Spleen (tissue), 11 donors: ENCODE measurements around the gene PAPOLG. TPM values are rescaled to one million over a fixed set of nuclear protein-coding genes. Genes with fewer than 3 reads are reported as not detected.
A peak's percentile ranks its signal among the peaks of the same experiment; 100 is the strongest.

Experiments used
- DNase-seq: peaks from one replicate; pipeline ENCODE4 v3.0.0-alpha.2; 2020
- H3K27ac ChIP-seq, 8 donors: fragments of 200-600 bp; sonication (generic) in 7 of 8; 1 replicate in 4 of 8; 2 replicates in 4 of 8; pipeline versions ENCODE4 v1.5.0 to v1.8.0; 2016 to 2021; ENCODE audit warnings: inconsistent platforms in 4 of 8, mild to moderate bottlenecking in 4 of 8, moderate library complexity in 1 of 8
- H3K27me3 ChIP-seq, 7 donors: fragments of 200-600 bp; sonication (generic) in 6 of 7; replicated peaks in 1 of 7; 1 replicate in 4 of 7; 2 replicates in 3 of 7; pipeline versions ENCODE4 v1.5.0 to v1.8.0; 2016 to 2021; ENCODE audit warnings: inconsistent platforms in 3 of 7, mild to moderate bottlenecking in 1 of 7
- H3K36me3 ChIP-seq, 6 donors: fragments of 200-600 bp; sonication (generic) in 5 of 6; 1 replicate in 4 of 6; 2 replicates in 2 of 6; pipeline versions ENCODE4 v1.5.0 to v1.8.0; 2016 to 2021; ENCODE audit warnings: inconsistent platforms in 2 of 6
- H3K4me1 ChIP-seq, 6 donors: fragments of 200-600 bp; sonication (generic) in 5 of 6; 1 replicate in 3 of 6; 2 replicates in 3 of 6; pipeline versions ENCODE4 v1.5.0 to v1.8.0; 2016 to 2021; ENCODE audit warnings: inconsistent platforms in 3 of 6
- H3K4me3 ChIP-seq, 8 donors: fragments of 200-600 bp; sonication (generic) in 7 of 8; 1 replicate in 4 of 8; 2 replicates in 4 of 8; pipeline versions ENCODE4 v1.5.0 to v1.8.0; 2016 to 2021; ENCODE audit warnings: inconsistent platforms in 4 of 8, mild to moderate bottlenecking in 4 of 8, moderate library complexity in 2 of 8
- H3K9me3 ChIP-seq, 8 donors: fragments of 200-600 bp; sonication (generic) in 7 of 8; 1 replicate in 4 of 8; 2 replicates in 4 of 8; pipeline versions ENCODE4 v1.5.0 to v1.8.0; 2016 to 2021; ENCODE audit warnings: inconsistent platforms in 4 of 8
- CTCF ChIP-seq, 11 experiments: fragments of 200-600 bp in 7 of 11; fragments of 450-650 bp in 4 of 11; sonication (generic) in 4 of 11; IDR thresholded peaks in 8 of 11; conservative IDR thresholded peaks in 3 of 11; 1 replicate in 7 of 11; 2 replicates in 4 of 11; pipeline versions ENCODE4 v1.4.0 to v1.8.0; 2016 to 2021; ENCODE audit warnings: antibody characterized with exemption in 11 of 11, inconsistent platforms in 4 of 11, mild to moderate bottlenecking in 1 of 11
- POLR2A ChIP-seq, 3 donors: fragments of 450-650 bp; IDR thresholded peaks; one replicate each; pipeline ENCODE4 v1.5.1; 2017; ENCODE audit warnings: antibody characterized with exemption in 3 of 3, mild to moderate bottlenecking in 1 of 3
- POLR2AphosphoS5 ChIP-seq, 3 donors: sonication (generic); formaldehyde crosslinking; IDR thresholded peaks; one replicate each; pipeline ENCODE4 v1.5.1; 2017; ENCODE audit warnings: antibody characterized with exemption in 3 of 3
- WGBS, 5 donors: extraction: QIAGEN DNeasy Blood & Tissue Kit in 3 of 5; methylation state at CpG; one replicate each; pipeline versions ENCODE4 v1.1.5 to v1.1.7; 2013 to 2018; 5-methylcytosine and 5-hydroxymethylcytosine counted together
- intact Hi-C: fragments of 100-400 bp; cut with DNase I; formaldehyde crosslinking; loops from one replicate; pipeline ENCODE4 v1.15.0; 2023; ENCODE audit warnings: low total_unique reads
- polyA plus RNA-seq, 3 donors: library from polyadenylated mRNA; stranded (reverse); fragments of 200-250 nt; gene quantifications; one replicate each; pipeline ENCODE4 v1.2.1, GENCODE V29; 2013
- total RNA-seq, 7 donors: library from RNA; depleted of rRNA in 3 of 7; stranded (reverse); fragments of >200 nt in 3 of 7; fragmentation: NEBNext Ultra II Directional in 4 of 7; extraction: Animal tissue kit (Norgen Biotek cat#: 25700) in 4 of 7; gene quantifications; one replicate each; pipeline versions ENCODE4 v1.1.0 to v1.2.1, GENCODE V29; 2016 to 2021
- donor health status: healthy with polysubstance abuse.
- donor health status: DM: no; HTN: no; CAD: no; lungs with moderate emphysema.
- donor health status: DM: no; HTN: no; CAD: no.
- donor health status: Bipolar disorder and iron deficiency.
- donor health status: healthy.
- donor health status: DM: no; HTN: no; CAD: no.
- donor health status: DM: yes; HTN: yes; CAD: no.

The PAPOLG gene
- total and polyA plus RNA-seq, 10 donors: 4.2 to 27.9 (median 21.3) TPM

- WGBS, 5 donors: 42 to 53% (median 43%) methylated on average over 6 of the region's 6 CpGs
Observed at GRCh38 chr2:60796573-60797509, 40.8 kb downstream of the PAPOLG start.

GRCh38 chr2:60804473-60804872, 48.4 kb downstream of the PAPOLG start:
- Histone ChIP-seq H3K27me3 (no peaks in the 10 kb centered on the region), H3K36me3 (peaks cover 0 to 50% (median 13%) of the 10 kb centered on the region in 6 donors), H3K9me3 (no peaks in the 10 kb centered on the region), H3K27ac (no peak overlapping the region), H3K4me1 (peaks cover 0 to 29% (median 13%) of the 10 kb centered on the region in 6 donors), H3K4me3 (no peak overlapping the region)
- no peak for DNase-seq
- WGBS, 5 donors: 94 to 97% (median 96%) methylated on average over 7 to 18 of the region's 18 CpGs
- intact Hi-C loops: no loop called here
- TF ChIP-seq POLR2AphosphoS5 (IDR thresholded peaks at IDR 0.05): peak in 1 of 3 donors; percentile 53
- no peak for TF ChIP-seq POLR2A (IDR thresholded peaks at IDR 0.05)
- no peak for TF ChIP-seq CTCF (IDR thresholded peaks at IDR 0.05 in 8 of 11, conservative IDR thresholded peaks at IDR 0.05 in 3 of 11)

More at GRCh38 chr2:60796573-60797509, 40.8 kb downstream of the PAPOLG start:
- Histone ChIP-seq H3K36me3 (peaks cover 0 to 98% (median 61%) of the 10 kb centered on the region in 6 donors), H3K4me3 (no peak overlapping the region), H3K27ac (peak overlapping the region; percentile 24 to 87 (median 71)), H3K9me3 (no peaks in the 10 kb centered on the region), H3K4me1 (peaks cover 7 to 32% (median 19%) of the 10 kb centered on the region in 6 donors), H3K27me3 (no peaks in the 10 kb centered on the region)
- TF ChIP-seq POLR2A (IDR thresholded peaks at IDR 0.05): no peak
- TF ChIP-seq POLR2AphosphoS5 (IDR thresholded peaks at IDR 0.05): no peak
- no peak for TF ChIP-seq CTCF (IDR thresholded peaks at IDR 0.05 in 8 of 11, conservative IDR thresholded peaks at IDR 0.05 in 3 of 11)
- intact Hi-C loops: no loop called here
- DNase-seq: no peak

GRCh38 chr2:60806595-60806987, 50.5 kb downstream of the PAPOLG start:
- no peaks in the 10 kb centered on the region for H3K9me3 ChIP-seq
- intact Hi-C loops: no loop called here
- DNase-seq: peak; percentile 55

More at GRCh38 chr2:60806595-60806987, 50.5 kb downstream of the PAPOLG start:
- TF ChIP-seq POLR2AphosphoS5 (IDR thresholded peaks at IDR 0.05): no peak
- no peak for TF ChIP-seq CTCF (IDR thresholded peaks at IDR 0.05 in 8 of 11, conservative IDR thresholded peaks at IDR 0.05 in 3 of 11)
- no peak for TF ChIP-seq POLR2A (IDR thresholded peaks at IDR 0.05)
- H3K36me3 ChIP-seq: peaks cover 0 to 31% (median 2%) of the 10 kb centered on the region in 6 donors
- peaks cover 0 to 29% (median 13%) of the 10 kb centered on the region in 6 donors for H3K4me1 ChIP-seq
- H3K27ac ChIP-seq: peak overlapping the region in 7 of 8 donors; percentile 24 to 63 (median 44)
- WGBS, 5 donors: 85 to 92% (median 89%) methylated on average over 7 of the region's 7 CpGs
- no peaks in the 10 kb centered on the region for H3K27me3 ChIP-seq
- H3K4me3 ChIP-seq: no peak overlapping the region
